GM12801 (cell line): ENCODE data around the gene AFTPH.

Experiments
- TF ChIP-seq, protein P1 (sequence below): IDR thresholded peaks from one replicate; pipeline ENCODE4 v1.5.1; 2011; ENCODE audit warnings: control low read depth; ENCODE audit not compliant: insufficient read length; ENCODE audit errors: extremely low read depth

The AFTPH gene

DNA sequence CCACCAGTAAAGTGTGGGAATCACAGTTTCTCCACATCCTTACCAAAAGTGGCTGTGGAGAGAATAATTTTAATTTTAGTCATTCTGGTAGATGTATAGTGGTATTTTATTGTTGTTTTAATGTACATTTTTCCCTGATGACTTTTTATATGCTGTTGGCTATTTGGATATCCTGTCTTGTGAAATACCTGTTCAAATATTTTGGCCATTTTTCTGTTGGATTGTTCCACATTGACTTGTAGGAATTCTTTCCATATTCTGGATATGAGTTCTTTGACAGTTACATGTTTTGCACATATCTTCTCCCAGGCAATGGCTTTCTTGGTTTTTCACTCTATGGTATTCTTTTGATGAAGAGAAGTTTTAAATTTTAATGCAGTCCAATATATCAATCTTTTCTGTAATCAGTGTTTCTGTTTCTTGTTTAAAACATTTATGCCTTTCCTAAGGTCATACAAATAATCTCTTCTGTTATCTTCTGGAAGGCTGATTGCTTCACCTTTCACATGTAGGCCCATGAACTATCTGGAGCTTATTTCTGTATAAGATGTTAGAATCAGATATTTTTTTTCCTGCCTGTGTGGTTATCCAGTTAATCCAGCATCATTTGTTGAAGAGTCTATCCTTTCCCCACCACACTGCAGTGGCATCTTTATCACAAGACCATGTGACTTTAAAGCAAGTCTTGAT is 19.0 kb downstream of the AFTPH start:
- TF ChIP-seq, protein P1, sequence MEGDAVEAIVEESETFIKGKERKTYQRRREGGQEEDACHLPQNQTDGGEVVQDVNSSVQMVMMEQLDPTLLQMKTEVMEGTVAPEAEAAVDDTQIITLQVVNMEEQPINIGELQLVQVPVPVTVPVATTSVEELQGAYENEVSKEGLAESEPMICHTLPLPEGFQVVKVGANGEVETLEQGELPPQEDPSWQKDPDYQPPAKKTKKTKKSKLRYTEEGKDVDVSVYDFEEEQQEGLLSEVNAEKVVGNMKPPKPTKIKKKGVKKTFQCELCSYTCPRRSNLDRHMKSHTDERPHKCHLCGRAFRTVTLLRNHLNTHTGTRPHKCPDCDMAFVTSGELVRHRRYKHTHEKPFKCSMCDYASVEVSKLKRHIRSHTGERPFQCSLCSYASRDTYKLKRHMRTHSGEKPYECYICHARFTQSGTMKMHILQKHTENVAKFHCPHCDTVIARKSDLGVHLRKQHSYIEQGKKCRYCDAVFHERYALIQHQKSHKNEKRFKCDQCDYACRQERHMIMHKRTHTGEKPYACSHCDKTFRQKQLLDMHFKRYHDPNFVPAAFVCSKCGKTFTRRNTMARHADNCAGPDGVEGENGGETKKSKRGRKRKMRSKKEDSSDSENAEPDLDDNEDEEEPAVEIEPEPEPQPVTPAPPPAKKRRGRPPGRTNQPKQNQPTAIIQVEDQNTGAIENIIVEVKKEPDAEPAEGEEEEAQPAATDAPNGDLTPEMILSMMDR = no peak

DNA sequence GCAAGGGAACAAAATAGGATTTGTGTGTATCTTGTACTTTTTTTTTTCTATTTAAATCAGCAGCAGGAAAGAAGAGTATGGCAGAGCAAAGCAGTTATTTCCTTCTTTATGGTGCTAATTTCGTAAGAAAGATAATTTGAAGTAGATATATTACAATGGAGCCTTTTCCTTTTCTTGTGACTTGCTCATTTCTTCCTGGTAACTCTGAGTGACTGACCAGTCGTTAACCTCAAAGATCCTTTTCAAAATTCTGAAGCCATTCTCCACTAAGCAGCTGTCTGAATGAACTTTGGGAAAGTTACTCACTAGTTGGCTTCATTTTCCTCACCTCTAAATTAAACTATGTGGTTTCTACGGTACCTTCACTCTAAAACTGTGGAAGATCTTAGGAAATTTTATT is 24.6 kb downstream of the AFTPH start:
- TF ChIP-seq, protein P1 = no peak

DNA sequence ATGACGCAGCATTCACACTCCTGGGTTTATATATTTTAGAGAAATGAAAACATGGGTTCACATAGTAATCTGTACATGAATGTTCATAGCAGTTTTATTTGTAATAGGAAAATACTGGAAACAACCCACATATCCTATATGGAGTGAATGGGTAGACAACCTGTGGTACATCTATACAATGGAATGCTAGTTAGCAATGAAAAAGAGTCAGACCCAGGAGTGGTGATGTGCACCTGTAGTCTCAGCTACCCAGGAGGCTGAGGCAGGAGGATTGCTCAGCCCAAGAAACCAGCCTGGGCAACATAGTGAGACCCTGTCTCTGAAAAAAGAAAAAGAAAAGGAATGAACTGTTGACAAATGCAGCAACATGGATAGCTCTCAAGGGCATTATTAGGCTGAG is 25.9 kb downstream of the AFTPH start:
- TF ChIP-seq, protein P1 = no peak

DNA sequence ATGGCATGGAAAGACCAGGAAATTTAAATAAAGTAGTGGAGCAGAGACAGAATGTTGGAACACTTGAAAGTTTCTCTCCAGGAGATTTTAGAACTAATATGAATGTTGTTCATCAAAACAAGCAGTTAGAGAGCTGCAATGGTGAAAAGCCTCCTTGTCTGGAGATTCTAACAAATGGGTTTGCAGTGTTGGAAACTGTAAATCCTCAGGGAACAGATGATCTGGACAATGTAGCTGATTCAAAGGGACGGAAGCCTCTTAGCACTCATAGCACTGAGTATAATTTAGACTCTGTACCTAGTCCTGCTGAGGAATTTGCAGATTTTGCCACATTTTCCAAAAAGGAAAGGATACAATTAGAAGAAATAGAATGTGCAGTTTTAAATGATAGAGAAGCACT is 27.7 kb downstream of the AFTPH start:
- TF ChIP-seq, protein P1 = no peak

DNA sequence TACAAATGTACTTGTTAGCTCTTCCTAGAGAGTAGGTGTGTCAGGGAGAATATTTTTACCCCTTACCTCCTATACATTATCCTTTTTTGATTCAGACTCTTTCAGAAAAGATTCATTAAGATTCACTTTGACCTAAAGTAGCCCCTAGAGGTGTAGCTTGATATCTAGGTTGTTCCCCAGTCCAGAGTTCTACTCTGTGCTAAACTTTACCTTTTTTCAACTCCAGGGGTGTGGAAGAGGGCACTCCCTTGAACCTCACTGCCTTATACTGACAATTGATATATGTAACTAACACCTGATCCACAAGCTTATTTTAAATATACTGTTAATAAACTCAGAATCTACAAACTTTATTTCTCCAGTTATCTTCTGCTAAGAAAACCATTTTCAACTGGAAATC is 30.0 kb downstream of the AFTPH start:
- TF ChIP-seq, protein P1 = no peak

DNA sequence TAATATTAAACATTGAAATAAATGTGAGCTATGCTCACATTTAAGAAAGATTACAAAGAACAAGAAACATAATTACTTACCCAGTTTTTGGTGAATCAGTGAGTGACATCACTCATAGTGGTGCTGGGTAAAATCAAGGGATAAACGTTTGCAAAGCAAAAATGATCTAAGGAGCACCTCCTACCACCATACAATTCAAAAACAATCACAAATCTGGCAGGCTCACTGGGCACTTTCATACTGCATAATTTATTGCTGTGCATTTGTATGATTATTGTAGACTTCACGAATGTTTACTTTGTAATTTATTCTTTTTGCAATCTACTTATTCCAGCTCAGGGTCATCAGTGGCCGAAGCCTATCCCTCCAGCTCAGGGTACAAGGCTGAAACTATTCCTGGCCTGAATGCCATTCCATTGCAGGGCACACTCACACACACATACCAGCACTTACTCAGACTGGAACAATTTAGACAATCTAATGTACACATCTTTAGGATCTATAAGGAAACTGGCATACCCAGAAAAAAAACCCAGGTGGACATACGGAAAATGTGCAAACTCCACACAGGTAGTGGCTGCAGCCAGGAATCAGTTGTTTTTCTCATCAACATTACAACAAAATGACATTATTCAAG is 34.4 kb downstream of the AFTPH start:
- TF ChIP-seq, protein P1 = no peak

DNA sequence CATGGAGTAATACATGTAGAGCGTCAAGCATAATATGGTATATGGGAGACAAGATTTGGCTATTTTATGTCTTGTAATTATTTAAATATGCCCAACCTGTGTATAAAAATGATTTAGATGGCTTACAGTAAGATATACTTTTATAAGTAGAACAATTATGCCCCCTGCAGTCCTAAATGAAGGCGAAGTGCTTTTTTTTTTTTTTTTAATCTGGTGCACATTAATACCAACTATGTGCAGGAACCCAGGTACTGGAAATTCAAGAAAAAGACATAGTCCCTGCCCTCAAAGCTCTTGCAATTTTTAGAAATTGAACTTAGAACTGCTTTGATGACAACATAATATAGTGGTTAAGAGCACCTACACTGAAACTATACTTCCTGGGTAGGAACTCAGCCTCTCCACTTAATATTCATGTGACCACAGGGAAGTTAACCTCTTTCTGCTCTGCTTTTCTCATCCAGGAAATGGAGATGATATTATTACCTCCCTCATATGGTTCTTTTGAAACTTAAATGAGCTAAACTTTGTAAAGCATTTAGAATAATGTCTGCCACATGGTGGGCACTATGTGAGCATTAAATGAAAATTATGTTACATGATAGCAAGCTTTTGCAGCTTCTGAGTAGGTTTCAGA is 38.1 kb downstream of the AFTPH start:
- TF ChIP-seq, protein P1 = no peak
